ENCODE data around the gene C10orf95.

DNA sequence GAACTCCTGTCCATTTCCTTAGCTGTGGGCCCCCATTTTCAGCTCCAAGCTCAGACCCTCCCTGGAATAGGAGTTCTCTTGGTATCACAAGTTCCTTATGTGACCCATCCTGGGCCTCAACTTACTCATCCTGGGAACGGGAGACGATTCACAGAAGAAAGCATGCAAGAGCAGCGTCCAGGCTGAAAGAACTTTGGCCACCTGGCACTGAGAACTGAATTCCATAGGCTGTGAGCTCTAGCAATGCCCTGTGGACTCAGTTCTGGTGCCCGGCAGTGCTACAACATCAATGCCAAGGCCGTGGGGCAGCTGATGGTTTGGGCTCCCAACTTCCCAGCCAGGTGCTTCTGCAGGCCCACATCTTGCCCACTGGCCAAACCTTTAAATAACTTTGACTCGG is 15.0 kb downstream of the C10orf95 start:
- TF ChIP-seq CTCF (IDR thresholded peaks at IDR 0.05) (no peak), EZH2 (IDR thresholded peaks at IDR 0.05) (no peak)

Data from neural progenitor cell (in vitro differentiated cells).